ENCODE results near the gene OSBPL2. TPM values are rescaled to one million over a fixed set of nuclear protein-coding genes. Genes with fewer than 3 reads are reported as not detected.

The OSBPL2 gene
- total RNA-seq, 2 experiments from 2014 or later: 30.2 to 30.9 TPM

- Mint-ChIP-seq H3K9me3 (no peaks in the 10 kb centered on the region), H3K27me3 (no peaks in the 10 kb centered on the region), H3K4me1 (no peaks in the 10 kb centered on the region), H3K27ac (no peak overlapping the region), H3K4me3 (no peak overlapping the region), H3K36me3 (ENCODE audit: low read depth) (no peaks in the 10 kb centered on the region)
- ChIA-PET CTCF (no interaction called here), POLR2A (no interaction called here)
- no peak for DNase-seq
Measured at GRCh38 chr20:62211216-62211615, 27.1 kb upstream of the OSBPL2 start.

GRCh38 chr20:62211769-62212288 lies 26.5 kb upstream of the OSBPL2 start:
- Mint-ChIP-seq H3K27ac (no peak overlapping the region), H3K27me3 (no peaks in the 10 kb centered on the region), H3K4me1 (no peaks in the 10 kb centered on the region), H3K36me3 (ENCODE audit: low read depth) (no peaks in the 10 kb centered on the region), H3K9me3 (no peaks in the 10 kb centered on the region), H3K4me3 (no peak overlapping the region)
- POLR2A ChIA-PET: no interaction called here
- CTCF ChIA-PET: interaction anchor here (1.2 kb wide), 1 partner anchor 10 kb away, joined by 3 read pairs; no protein-coding TSS in a partner anchor
- no peak for DNase-seq

- H3K9me3 Mint-ChIP-seq: no peaks in the 10 kb centered on the region
- H3K27ac Mint-ChIP-seq: no peak overlapping the region
- ChIA-PET CTCF (interaction anchor here (1.2 kb wide), 1 partner anchor 9 kb away, joined by 3 read pairs; no protein-coding TSS in a partner anchor), POLR2A (no interaction called here)
- no peaks in the 10 kb centered on the region for H3K36me3 Mint-ChIP-seq (ENCODE audit: low read depth)
- no peaks in the 10 kb centered on the region for H3K4me1 Mint-ChIP-seq
- no peak overlapping the region for H3K4me3 Mint-ChIP-seq
- no peak for DNase-seq
- H3K27me3 Mint-ChIP-seq: peaks cover 3% of the 10 kb centered on the region
Measured at GRCh38 chr20:62212299-62212698, 26.0 kb upstream of the OSBPL2 start.

- peaks cover 11% of the 10 kb centered on the region for H3K27me3 Mint-ChIP-seq
- DNase-seq: no peak
- no peaks in the 10 kb centered on the region for H3K36me3 Mint-ChIP-seq (ENCODE audit: low read depth)
- CTCF ChIA-PET: no interaction called here
- no peak overlapping the region for H3K4me3 Mint-ChIP-seq
- no peaks in the 10 kb centered on the region for H3K9me3 Mint-ChIP-seq
- H3K4me1 Mint-ChIP-seq: no peaks in the 10 kb centered on the region
- H3K27ac Mint-ChIP-seq: no peak overlapping the region
- POLR2A ChIA-PET: no interaction called here
Measured at GRCh38 chr20:62214067-62214466, 24.3 kb upstream of the OSBPL2 start.

- peaks cover 14% of the 10 kb centered on the region for H3K27me3 Mint-ChIP-seq
- H3K9me3 Mint-ChIP-seq: no peaks in the 10 kb centered on the region
- DNase-seq: no peak
- no peak overlapping the region for H3K4me3 Mint-ChIP-seq
- POLR2A ChIA-PET: no interaction called here
- no peaks in the 10 kb centered on the region for H3K4me1 Mint-ChIP-seq
- no peak overlapping the region for H3K27ac Mint-ChIP-seq
- CTCF ChIA-PET: interaction anchor here (0.5 kb wide), 1 partner anchor 19 kb away, joined by 5 read pairs; no protein-coding TSS in a partner anchor
- no peaks in the 10 kb centered on the region for H3K36me3 Mint-ChIP-seq (ENCODE audit: low read depth)
Measured at GRCh38 chr20:62215020-62215990, 23.0 kb upstream of the OSBPL2 start.

GRCh38 chr20:62215991-62216635 lies 22.2 kb upstream of the OSBPL2 start:
- ChIA-PET POLR2A (no interaction called here), CTCF (interaction anchor here (0.5 kb wide), 1 partner anchor 20 kb away, joined by 5 read pairs; no protein-coding TSS in a partner anchor)
- Mint-ChIP-seq H3K9me3 (no peaks in the 10 kb centered on the region), H3K4me3 (no peak overlapping the region), H3K27ac (no peak overlapping the region), H3K4me1 (peaks cover 2% of the 10 kb centered on the region), H3K27me3 (peaks cover 19% of the 10 kb centered on the region), H3K36me3 (ENCODE audit: low read depth) (no peaks in the 10 kb centered on the region)
- no peak for DNase-seq

GRCh38 chr20:62216636-62217566 lies 21.4 kb upstream of the OSBPL2 start:
- Mint-ChIP-seq H3K4me1 (peaks cover 2% of the 10 kb centered on the region), H3K4me3 (no peak overlapping the region), H3K9me3 (no peaks in the 10 kb centered on the region), H3K27me3 (peaks cover 26% of the 10 kb centered on the region), H3K36me3 (ENCODE audit: low read depth) (no peaks in the 10 kb centered on the region), H3K27ac (no peak overlapping the region)
- ChIA-PET CTCF (no interaction called here), POLR2A (no interaction called here)
- DNase-seq: no peak

- Mint-ChIP-seq H3K9me3 (no peaks in the 10 kb centered on the region), H3K36me3 (ENCODE audit: low read depth) (no peaks in the 10 kb centered on the region), H3K27ac (no peak overlapping the region), H3K4me1 (peaks cover 2% of the 10 kb centered on the region), H3K27me3 (peaks cover 26% of the 10 kb centered on the region), H3K4me3 (no peak overlapping the region)
- no peak for DNase-seq
- ChIA-PET CTCF (no interaction called here), POLR2A (no interaction called here)
Measured at GRCh38 chr20:62217913-62218773, 20.2 kb upstream of the OSBPL2 start.

- no peak overlapping the region for H3K27ac Mint-ChIP-seq
- DNase-seq: no peak
- no peaks in the 10 kb centered on the region for H3K9me3 Mint-ChIP-seq
- peaks cover 26% of the 10 kb centered on the region for H3K27me3 Mint-ChIP-seq
- CTCF ChIA-PET: interaction anchor here (0.6 kb wide), 1 partner anchor 97 kb away, joined by 3 read pairs; the partner anchor contains the start of gene LSM14B
- H3K4me1 Mint-ChIP-seq: peaks cover 2% of the 10 kb centered on the region
- H3K4me3 Mint-ChIP-seq: no peak overlapping the region
- no peaks in the 10 kb centered on the region for H3K36me3 Mint-ChIP-seq (ENCODE audit: low read depth)
- POLR2A ChIA-PET: no interaction called here
Measured at GRCh38 chr20:62219101-62219991, 19.0 kb upstream of the OSBPL2 start.

- ChIA-PET POLR2A (no interaction called here), CTCF (no interaction called here)
- peak; percentile 46 for DNase-seq
- Mint-ChIP-seq H3K27ac (no peak within 1 kb of the TSS), H3K4me3 (no peak within 1 kb of the TSS), H3K4me1 (peaks cover 2% of the 10 kb centered on the region), H3K27me3 (peaks cover 29% of the 10 kb centered on the region), H3K36me3 (ENCODE audit: low read depth) (no peaks in the 10 kb centered on the region), H3K9me3 (no peaks in the 10 kb centered on the region)
Measured at GRCh38 chr20:62219992-62220665, 18.2 kb upstream of the OSBPL2 start, which contains the start of gene HRH3. Gene HRH3, minus strand, starts transcription at chr20:62220278. Its CDS starts 308 bp downstream, at chr20:62219970.
